GM21786 (cell line): Measurements from ENCODE around the gene PGAM2.
"Not testable (repeated sequence)": the region's sequence is repeated elsewhere in the genome, so short reads cannot be mapped to it uniquely, and the experiment has no call there.

Experiments used
- ATAC-seq: cut with Tn5 transposase; IDR thresholded peaks from one replicate; pipeline ENCODE4 v1.9.1; 2021; ENCODE audit not compliant: unreplicated experiment

The PGAM2 gene

GRCh38 chr7:44052771-44053365 lies 12.5 kb downstream of the PGAM2 start:
- ATAC-seq: no peak

- ATAC-seq: no peak
Observed at GRCh38 chr7:44051611-44052220, 13.7 kb downstream of the PGAM2 start.

GRCh38 chr7:44050915-44051560 lies 14.3 kb downstream of the PGAM2 start:
- ATAC-seq: no peak

- ATAC-seq: no peak
Observed at GRCh38 chr7:44050121-44050914, 15.0 kb downstream of the PGAM2 start.

GRCh38 chr7:44048031-44048795 lies 17.2 kb downstream of the PGAM2 start:
- no peak for ATAC-seq

- ATAC-seq: peak; percentile 68
Observed at GRCh38 chr7:44046321-44047061, 18.9 kb downstream of the PGAM2 start.

GRCh38 chr7:44045226-44046014 lies 19.9 kb downstream of the PGAM2 start:
- ATAC-seq: no peak

GRCh38 chr7:44044315-44045225 lies 20.8 kb downstream of the PGAM2 start, which contains the start of gene DBNL:
DBNL (plus strand) TSS chr7:44044702; CDS start chr7:44044738, 36 bp downstream.
- peak; percentile 58 for ATAC-seq

GRCh38 chr7:44043902-44044301 lies 21.5 kb downstream of the PGAM2 start:
- no peak for ATAC-seq

- ATAC-seq: no peak
Observed at GRCh38 chr7:44042221-44042620, 23.1 kb downstream of the PGAM2 start.

GRCh38 chr7:44040493-44040891 lies 24.9 kb downstream of the PGAM2 start:
- ATAC-seq: peak; percentile 38

- peak; percentile 4 for ATAC-seq
Observed at GRCh38 chr7:44039800-44040492, 25.4 kb downstream of the PGAM2 start.

GRCh38 chr7:44038961-44039558 lies 26.3 kb downstream of the PGAM2 start:
- ATAC-seq: peak; percentile 57

GRCh38 chr7:44038553-44038952 lies 26.8 kb downstream of the PGAM2 start:
- ATAC-seq: not testable (repeated sequence)

- not testable (repeated sequence) for ATAC-seq
Observed at GRCh38 chr7:44037951-44038350, 27.4 kb downstream of the PGAM2 start.

GRCh38 chr7:44036364-44036763 lies 29.0 kb downstream of the PGAM2 start:
- ATAC-seq: not testable (repeated sequence)
